GM19238 (cell line): Measurements from ENCODE around the gene HPS4.
"Not testable (repeated sequence)": the region's sequence is repeated elsewhere in the genome, so short reads cannot be mapped to it uniquely, and the experiment has no call there.

Experiments
- DNase-seq: peaks from one replicate; pipeline ENCODE4 v3.0.0; 2011; ENCODE audit warnings: low spot score; ENCODE audit not compliant: insufficient read length

HPS4 gene

GRCh38 chr22:26483439-26484359, at the start of gene HPS4, which contains the start of gene SRRD:
Gene HPS4, minus strand, starts transcription at chr22:26483783. Its CDS starts 2,021 bp downstream, at chr22:26481762.
Gene SRRD, plus strand, starts transcription at chr22:26483877. Its CDS starts 14 bp downstream, at chr22:26483891.
- DNase-seq, result peak; percentile 79

- no peak for DNase-seq
Observed at GRCh38 chr22:26529345-26529744, 45.8 kb upstream of the HPS4 start.

GRCh38 chr22:26528518-26528917, 44.9 kb upstream of the HPS4 start:
- not testable (repeated sequence) for DNase-seq

GRCh38 chr22:26527574-26528465, 44.2 kb upstream of the HPS4 start:
- DNase-seq, result no peak

GRCh38 chr22:26527167-26527566, 43.6 kb upstream of the HPS4 start:
- no peak for DNase-seq

- no peak for DNase-seq
Observed at GRCh38 chr22:26525946-26526564, 42.5 kb upstream of the HPS4 start.

GRCh38 chr22:26524870-26525269, 41.3 kb upstream of the HPS4 start:
- no peak for DNase-seq

- no peak for DNase-seq
Observed at GRCh38 chr22:26522592-26522991, 39.0 kb upstream of the HPS4 start.

GRCh38 chr22:26522012-26522411, 38.4 kb upstream of the HPS4 start:
- no peak for DNase-seq

- DNase-seq, result no peak
Observed at GRCh38 chr22:26517429-26517828, 33.8 kb upstream of the HPS4 start.

- no peak for DNase-seq
Observed at GRCh38 chr22:26516503-26516902, 32.9 kb upstream of the HPS4 start.

- no peak for DNase-seq
Observed at GRCh38 chr22:26515931-26516330, 32.3 kb upstream of the HPS4 start.

- no peak for DNase-seq
Observed at GRCh38 chr22:26514419-26515161, 31.0 kb upstream of the HPS4 start.

- no peak for DNase-seq
Observed at GRCh38 chr22:26513838-26514237, 30.3 kb upstream of the HPS4 start.

GRCh38 chr22:26512149-26512793, 28.7 kb upstream of the HPS4 start, which contains the start of gene TFIP11:
Gene TFIP11, minus strand, starts transcription at chr22:26512473. Its CDS starts 2,201 bp downstream, at chr22:26510272.
- peak; percentile 95 for DNase-seq

GRCh38 chr22:26508148-26508547, 24.6 kb upstream of the HPS4 start:
- DNase-seq, result no peak

GRCh38 chr22:26503758-26504157, 20.2 kb upstream of the HPS4 start:
- no peak for DNase-seq

GRCh38 chr22:26502688-26503561, 19.3 kb upstream of the HPS4 start:
- DNase-seq, result peak; percentile 48

GRCh38 chr22:26501996-26502395, 18.4 kb upstream of the HPS4 start:
- DNase-seq, result no peak
